GDM1 (cell line): ENCODE data around the gene DBT.
"Not testable (repeated sequence)": the region's sequence is repeated elsewhere in the genome, so short reads cannot be mapped to it uniquely, and the experiment has no call there.

Experiments used
- DNase-seq: peaks from one replicate; lab custom pipeline; 2025; lab: John Stamatoyannopoulos, UW

Gene DBT

GRCh38 chr1:100250807-100251206, 1.2 kb upstream of the DBT start:
- DNase-seq: no peak

- DNase-seq: no peak
Observed at GRCh38 chr1:100250264-100250663, 630 bp upstream of the DBT start.

- no peak for DNase-seq
Observed at GRCh38 chr1:100249155-100249536, 488 bp downstream of the DBT start.

GRCh38 chr1:100246738-100247137, 2.9 kb downstream of the DBT start:
- DNase-seq: no peak

- no peak for DNase-seq
Observed at GRCh38 chr1:100240631-100241030, 9.0 kb downstream of the DBT start.

- no peak for DNase-seq
Observed at GRCh38 chr1:100239961-100240360, 9.7 kb downstream of the DBT start.

- no peak for DNase-seq
Observed at GRCh38 chr1:100237091-100237490, 12.5 kb downstream of the DBT start.

- no peak for DNase-seq
Observed at GRCh38 chr1:100234432-100234831, 15.2 kb downstream of the DBT start.

GRCh38 chr1:100233566-100233965, 16.1 kb downstream of the DBT start:
- not testable (repeated sequence) for DNase-seq

- DNase-seq: no peak
Observed at GRCh38 chr1:100232156-100232555, 17.5 kb downstream of the DBT start.

- DNase-seq: no peak
Observed at GRCh38 chr1:100231721-100232120, 17.9 kb downstream of the DBT start.

GRCh38 chr1:100230765-100231164, 18.9 kb downstream of the DBT start:
- no peak for DNase-seq

GRCh38 chr1:100229681-100230443, 19.8 kb downstream of the DBT start:
- no peak for DNase-seq

- no peak for DNase-seq
Observed at GRCh38 chr1:100222428-100222827, 27.2 kb downstream of the DBT start.

GRCh38 chr1:100219883-100220282, 29.8 kb downstream of the DBT start:
- no peak for DNase-seq

- DNase-seq: no peak
Observed at GRCh38 chr1:100219457-100219856, 30.2 kb downstream of the DBT start.

- DNase-seq: no peak
Observed at GRCh38 chr1:100217834-100218233, 31.8 kb downstream of the DBT start.

- DNase-seq: no peak
Observed at GRCh38 chr1:100215101-100215500, 34.5 kb downstream of the DBT start.

GRCh38 chr1:100213141-100213540, 36.5 kb downstream of the DBT start:
- DNase-seq: no peak

GRCh38 chr1:100206301-100206700, 43.3 kb downstream of the DBT start:
- no peak for DNase-seq

- DNase-seq: not testable (repeated sequence)
Observed at GRCh38 chr1:100205593-100205992, 44.0 kb downstream of the DBT start.

- DNase-seq: not testable (repeated sequence)
Observed at GRCh38 chr1:100205103-100205502, 44.5 kb downstream of the DBT start.

GRCh38 chr1:100202703-100203102, 46.9 kb downstream of the DBT start:
- DNase-seq: not testable (repeated sequence)

GRCh38 chr1:100200060-100200459, 49.6 kb downstream of the DBT start:
- DNase-seq: not testable (repeated sequence)
